Hepatocyte (in vitro differentiated cells): Measurements from ENCODE around the gene DMBT1.

Source experiments
- EZH2 ChIP-seq: fragments of 200-600 bp; sonication (generic); IDR thresholded peaks from 2 replicates; pipeline ENCODE4 v1.6.1; 2016; ENCODE audit warnings: antibody characterized with exemption, mild to moderate bottlenecking, borderline replicate concordance
- EZH2phosphoT487 ChIP-seq: fragments of 200-600 bp; sonication (generic); IDR thresholded peaks from one replicate; pipeline ENCODE4 v1.6.1; 2018; ENCODE audit warnings: antibody characterized with exemption, mild to moderate bottlenecking, low read depth, moderate library complexity; ENCODE audit not compliant: unreplicated experiment, severe bottlenecking
- TF ChIP-seq, protein P1 (sequence below): fragments of 200-600 bp; sonication (generic); IDR thresholded peaks from 2 replicates; pipeline ENCODE4 v1.5.1; 2016; ENCODE audit warnings: antibody characterized with exemption, mild to moderate bottlenecking; ENCODE audit not compliant: poor library complexity

DNA sequence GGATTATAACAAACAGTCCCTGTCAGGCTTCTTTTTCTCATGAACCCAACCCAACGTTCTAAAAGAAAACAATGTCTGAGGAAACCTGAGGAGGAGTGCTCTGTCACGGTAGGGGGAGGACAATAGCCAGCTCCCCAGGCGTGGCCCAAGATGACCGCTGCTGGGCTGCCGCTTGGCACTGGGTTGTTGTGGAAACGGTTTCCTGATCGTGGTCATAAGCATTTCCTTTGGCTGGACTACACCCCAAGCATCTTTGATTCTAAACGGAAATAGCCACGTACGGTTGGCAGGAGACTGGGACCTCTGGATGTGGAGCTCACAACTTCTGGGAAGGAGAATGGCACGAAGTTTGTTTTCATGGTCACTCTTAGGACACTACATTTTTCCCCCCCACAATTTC, 30.4 kb upstream of the DMBT1 start:
- TF ChIP-seq, protein P1, sequence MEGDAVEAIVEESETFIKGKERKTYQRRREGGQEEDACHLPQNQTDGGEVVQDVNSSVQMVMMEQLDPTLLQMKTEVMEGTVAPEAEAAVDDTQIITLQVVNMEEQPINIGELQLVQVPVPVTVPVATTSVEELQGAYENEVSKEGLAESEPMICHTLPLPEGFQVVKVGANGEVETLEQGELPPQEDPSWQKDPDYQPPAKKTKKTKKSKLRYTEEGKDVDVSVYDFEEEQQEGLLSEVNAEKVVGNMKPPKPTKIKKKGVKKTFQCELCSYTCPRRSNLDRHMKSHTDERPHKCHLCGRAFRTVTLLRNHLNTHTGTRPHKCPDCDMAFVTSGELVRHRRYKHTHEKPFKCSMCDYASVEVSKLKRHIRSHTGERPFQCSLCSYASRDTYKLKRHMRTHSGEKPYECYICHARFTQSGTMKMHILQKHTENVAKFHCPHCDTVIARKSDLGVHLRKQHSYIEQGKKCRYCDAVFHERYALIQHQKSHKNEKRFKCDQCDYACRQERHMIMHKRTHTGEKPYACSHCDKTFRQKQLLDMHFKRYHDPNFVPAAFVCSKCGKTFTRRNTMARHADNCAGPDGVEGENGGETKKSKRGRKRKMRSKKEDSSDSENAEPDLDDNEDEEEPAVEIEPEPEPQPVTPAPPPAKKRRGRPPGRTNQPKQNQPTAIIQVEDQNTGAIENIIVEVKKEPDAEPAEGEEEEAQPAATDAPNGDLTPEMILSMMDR: no peak
- TF ChIP-seq EZH2phosphoT487 (no peak), EZH2 (no peak)
